GM21360 (cell line): ENCODE measurements around the gene DIS3L.
"Not testable (repeated sequence)": the region's sequence is repeated elsewhere in the genome, so short reads cannot be mapped to it uniquely, and the experiment has no call there.

Source experiments
- ATAC-seq: cut with Tn5 transposase; IDR thresholded peaks from one replicate; pipeline ENCODE4 v1.9.1; 2021; ENCODE audit warnings: mild to moderate bottlenecking, moderate library complexity; ENCODE audit not compliant: unreplicated experiment

The DIS3L gene

DNA sequence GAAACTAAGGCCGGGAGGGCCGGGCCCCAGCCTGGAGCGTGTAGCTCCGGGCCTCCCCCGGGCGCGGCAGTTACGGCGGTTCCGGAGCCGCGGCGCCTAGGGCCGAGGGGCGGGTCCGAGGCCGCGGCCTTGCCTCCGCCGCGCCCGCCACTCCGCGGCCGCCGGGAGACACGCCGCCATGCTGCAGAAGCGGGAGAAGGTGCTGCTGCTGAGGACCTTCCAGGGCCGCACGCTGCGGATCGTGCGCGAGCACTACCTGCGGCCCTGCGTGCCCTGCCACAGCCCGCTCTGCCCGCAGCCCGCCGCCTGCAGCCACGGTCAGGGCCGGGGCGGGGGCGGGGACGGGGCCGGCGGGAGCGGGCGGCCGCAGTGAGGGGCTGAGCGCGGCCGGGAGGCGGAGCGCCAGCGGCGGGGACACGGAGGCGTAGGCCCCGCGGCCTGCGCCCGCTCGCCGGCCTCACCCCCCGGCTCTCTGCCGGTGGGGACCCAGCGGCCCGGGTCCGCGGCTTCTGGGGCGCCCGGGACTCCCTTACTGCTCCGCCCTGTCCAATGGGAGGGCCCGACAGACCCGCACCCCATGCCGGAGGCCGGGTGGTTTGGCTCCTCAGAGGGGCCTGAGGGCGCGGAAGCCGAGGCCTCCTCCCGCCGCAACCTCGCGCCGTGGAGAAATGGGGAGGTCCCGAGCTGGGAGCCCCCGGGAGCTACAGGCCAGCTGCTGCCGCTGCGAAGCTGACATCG is at the start of gene DIS3L:
Gene DIS3L, plus strand, starts transcription at position 150 of the 738 bp plus-strand sequence. Its CDS starts 29 bp downstream, at position 179.
- ATAC-seq = peak; percentile 58

DNA sequence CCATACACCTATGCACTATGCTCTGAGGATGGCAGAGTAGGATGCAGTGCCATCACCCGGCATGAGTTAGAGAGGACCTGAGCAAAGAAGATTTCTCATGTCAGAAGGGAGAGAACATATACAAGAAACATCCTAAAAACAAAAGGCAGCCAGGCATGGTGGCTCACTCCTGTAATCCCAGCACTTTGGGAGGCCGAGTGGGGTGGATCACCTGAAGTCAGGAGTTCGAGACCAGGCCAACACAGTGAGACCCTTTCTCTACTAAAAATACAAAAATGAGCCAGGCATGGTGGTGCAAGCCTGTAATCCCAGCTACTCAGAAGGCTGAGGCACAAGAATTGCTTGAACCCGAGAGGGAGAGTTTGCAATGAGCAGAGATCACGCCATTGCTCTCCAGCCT is 47.5 kb upstream of the DIS3L start:
- ATAC-seq = not testable (repeated sequence)

DNA sequence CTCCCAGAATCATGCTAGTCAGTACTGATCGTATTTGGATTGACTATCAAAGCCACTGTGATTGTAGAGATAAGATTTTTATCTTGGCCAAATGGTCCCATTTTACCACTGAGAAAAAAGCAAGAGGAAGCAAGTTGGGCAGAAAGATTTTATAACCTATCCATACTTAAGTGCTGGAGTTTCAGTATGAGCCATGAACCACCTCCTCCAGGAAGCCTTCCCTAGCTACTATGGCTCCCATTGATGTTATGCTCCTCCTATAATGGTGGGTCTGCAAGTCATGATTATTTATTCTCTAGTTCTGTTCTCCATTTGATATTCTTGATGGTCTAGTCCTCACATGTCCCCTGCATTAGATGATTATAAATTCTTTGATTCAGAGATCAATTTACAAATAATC is 46.4 kb upstream of the DIS3L start:
- no peak for ATAC-seq

DNA sequence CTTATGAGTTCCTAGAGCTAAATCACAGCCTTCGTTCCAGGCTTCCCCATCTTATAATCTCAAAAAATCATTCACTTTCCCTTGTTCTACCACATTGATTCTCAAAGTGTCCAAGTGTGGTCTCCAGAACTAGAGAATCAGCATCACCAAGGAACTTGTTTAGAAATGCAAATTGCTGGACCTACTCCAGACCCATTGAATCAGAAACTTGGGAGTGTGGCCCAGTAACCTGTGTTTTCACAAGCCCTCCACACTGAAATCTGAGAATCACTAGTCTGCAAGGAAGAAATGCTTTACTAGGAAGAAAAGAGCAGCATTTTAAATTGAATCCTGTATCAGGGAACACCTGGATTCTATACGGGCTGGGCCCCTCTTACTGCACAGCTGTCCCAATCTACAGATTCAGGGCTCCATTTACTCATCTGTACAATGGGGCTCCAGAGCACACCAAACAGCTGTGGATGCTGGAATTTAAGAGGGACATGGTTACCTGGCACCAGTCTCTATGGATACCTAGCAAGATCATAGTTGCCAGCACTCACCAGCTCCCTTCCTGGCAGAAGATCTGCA is 43.7 kb upstream of the DIS3L start:
- no peak for ATAC-seq

DNA sequence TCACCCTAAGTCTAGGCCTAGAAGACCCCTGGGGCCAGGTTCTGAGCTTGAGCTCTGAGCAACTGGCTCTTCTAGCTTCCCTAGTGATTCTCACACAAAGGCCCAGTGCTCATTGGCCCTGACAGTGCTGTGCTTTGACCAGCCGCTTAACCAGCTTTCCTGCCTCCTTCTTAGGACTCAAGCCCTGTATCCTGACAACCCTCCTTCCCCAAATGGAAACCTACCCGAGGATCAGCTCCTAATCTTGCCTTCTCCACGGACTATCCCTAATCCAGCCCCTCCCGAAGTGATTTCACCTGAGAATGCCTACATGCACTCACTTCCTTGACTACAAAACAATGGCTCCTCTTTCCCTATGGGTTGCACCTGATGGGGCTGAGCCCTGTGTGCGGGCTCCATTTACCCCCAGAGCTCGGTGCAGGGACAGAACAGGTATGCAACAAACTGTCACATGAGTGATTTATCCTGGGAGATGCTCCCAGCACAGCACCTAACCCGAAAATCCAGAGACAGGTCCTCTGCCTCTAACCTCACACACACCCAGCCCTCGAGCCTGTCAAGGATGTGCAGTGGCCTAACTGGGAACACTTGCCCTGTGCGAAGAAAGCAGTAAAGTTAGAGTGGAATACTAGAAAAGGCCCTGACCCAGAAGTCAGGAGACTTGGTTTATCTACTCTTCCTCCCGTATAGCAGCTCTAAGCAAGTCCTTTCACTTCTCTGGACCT is 42.1 kb upstream of the DIS3L start:
- ATAC-seq = no peak

DNA sequence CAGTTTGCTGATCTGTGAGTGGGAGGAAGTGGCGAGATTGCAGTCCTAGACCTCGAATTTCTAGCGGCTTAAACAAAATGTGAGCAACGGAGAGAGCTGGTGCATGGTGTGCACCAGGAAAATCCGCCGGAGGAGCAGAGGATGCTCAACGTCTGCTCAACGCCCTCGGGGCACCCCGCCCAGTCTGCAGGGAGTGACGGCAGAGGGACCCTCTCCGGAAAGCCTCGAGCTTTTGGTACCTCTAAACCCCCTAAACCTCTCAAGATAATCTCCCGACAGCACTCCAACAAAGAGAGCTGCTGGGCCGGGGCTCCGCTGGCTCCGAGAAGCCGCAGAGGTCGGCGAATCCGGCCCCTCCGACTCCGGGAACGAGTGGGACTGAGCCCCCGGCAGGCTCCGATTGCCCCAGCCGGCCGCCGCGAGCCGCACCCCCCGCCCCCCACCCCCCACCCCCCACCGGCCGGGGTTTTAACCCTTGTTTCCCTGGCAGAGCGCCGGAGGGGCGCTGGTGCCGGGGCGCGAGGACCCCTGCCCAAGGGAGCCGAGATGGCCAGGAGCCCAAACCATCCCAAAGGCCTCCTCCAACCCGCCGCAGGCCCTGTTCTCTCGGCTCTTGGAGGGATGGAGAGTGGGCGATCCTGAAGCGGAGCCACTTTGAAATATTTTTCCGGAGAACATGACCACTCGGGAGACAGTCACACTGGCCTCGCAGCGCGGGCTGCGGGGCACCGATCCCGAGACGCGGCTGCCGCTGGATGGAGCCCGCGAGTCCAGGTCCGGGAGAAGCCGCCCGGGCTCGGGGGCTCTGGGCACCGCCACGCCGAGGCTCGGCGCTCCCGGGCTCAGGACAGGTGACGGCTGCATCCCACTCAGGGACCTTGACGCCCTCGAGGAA is 41.3 kb upstream of the DIS3L start:
- no peak for ATAC-seq

DNA sequence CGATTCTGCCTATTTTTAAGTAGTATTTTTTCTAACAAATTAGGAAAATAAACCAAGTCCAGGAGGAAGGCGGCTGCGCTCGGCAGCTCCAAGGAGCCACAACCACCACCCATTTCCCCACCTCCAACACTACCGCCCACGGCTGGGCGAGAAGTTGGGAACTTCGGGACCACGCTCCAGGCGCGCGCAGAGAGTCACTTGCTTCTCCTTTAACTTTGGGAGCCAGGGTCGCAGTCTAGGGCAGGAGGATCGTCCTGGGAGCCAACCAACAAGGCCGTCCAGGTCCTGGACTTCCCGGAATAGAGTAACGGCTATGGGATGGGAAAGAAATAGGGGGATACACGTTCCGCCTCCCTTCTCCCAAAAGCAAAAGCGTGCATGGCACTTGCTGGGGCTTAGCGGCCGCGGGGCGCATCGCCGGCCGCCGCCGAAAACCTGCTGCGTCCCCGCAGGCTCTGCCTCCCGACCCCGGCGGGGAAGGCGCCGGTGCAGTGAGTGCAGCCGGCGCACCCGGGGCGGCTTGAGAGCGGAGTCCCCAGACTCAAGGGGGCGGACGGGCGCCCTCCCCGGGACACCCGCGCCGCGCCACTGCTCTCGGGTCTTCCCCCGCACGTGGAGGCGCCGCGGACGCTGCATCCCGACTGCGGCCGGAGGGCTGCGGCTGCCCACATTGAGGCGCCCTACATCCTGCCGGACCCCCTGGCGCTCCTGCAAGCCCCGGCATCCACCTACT is 40.5 kb upstream of the DIS3L start:
- ATAC-seq = no peak

DNA sequence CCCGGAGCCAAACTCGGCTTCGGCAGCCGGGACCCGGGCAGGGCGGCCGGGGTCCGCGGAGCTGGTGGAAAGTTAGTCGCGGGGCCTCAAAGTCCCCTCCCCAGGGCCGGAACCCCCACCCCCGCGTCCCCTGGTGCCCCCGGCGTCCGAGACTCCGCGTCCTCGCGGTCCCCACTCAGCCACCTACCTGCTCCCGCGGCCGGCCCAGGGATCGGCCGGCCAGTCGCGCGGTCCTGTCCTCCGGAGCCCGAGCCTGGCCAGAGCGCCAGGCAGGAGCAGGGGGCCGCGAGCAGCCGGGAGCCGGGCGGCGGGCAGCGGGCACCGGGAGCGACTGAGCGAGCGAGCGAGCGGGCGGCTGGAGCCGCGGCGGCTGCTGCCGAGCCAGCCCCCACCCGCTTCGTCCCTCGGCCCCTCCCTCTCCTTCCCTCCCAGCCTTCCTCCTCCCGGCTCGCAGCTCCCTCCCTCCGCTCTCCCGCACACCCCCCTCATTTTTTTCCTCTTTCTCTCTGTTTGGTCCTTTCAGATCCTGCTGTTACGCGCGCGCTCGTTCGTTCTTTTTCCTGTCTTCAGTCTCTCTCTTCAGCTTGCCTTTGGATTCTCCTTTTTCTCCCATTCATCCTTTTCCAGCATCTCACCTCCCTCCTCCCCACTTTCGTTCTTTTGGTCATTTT is 39.8 kb upstream of the DIS3L start, which contains the start of gene MEGF11:
Gene MEGF11, minus strand, starts transcription at position 333 of the 671 bp plus-strand sequence. CDS start 125,347 bp downstream, outside the sequence.
- ATAC-seq = no peak

DNA sequence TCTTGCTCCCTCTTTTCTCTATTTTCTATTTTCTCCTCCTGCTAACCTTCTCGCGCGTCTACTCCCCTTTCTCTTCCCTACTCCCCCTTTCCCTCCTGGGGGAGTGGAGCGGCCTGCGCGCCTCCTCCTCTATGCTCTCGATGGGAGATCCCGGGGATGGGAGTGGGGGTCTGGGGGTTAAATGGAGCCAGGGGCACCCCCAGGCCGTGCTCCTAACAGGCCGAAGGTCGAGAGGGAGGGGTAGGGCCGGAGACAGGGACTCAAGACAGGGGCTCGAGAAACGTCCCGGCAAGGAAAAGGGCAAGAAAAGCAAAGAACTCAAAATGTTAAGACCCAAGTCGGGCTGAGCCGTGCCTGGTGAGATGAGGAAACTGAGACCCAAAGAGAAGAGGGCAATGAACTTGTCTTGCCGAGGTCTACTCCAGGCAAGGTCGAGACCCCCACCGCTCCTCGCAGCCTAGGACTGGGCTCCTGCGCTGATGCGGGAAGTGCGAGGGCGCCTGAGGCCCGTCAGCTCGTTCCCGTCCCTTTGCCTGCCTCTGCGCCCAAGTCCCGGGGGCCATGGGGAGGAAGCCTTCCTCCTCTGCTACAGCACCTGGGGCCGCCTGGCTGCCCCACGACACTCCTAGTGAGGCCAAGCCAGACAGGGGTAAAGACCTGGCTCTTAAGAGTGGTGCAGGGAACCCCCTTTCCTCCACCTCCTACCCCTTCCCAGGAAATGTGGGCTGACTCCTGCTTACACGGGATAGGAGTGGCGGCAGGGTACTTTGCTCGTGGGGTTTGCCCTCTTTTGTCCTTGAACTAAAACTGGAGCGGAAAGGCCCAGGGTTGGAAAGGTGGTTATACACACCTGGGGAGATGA is 39.0 kb upstream of the DIS3L start:
- ATAC-seq = no peak

DNA sequence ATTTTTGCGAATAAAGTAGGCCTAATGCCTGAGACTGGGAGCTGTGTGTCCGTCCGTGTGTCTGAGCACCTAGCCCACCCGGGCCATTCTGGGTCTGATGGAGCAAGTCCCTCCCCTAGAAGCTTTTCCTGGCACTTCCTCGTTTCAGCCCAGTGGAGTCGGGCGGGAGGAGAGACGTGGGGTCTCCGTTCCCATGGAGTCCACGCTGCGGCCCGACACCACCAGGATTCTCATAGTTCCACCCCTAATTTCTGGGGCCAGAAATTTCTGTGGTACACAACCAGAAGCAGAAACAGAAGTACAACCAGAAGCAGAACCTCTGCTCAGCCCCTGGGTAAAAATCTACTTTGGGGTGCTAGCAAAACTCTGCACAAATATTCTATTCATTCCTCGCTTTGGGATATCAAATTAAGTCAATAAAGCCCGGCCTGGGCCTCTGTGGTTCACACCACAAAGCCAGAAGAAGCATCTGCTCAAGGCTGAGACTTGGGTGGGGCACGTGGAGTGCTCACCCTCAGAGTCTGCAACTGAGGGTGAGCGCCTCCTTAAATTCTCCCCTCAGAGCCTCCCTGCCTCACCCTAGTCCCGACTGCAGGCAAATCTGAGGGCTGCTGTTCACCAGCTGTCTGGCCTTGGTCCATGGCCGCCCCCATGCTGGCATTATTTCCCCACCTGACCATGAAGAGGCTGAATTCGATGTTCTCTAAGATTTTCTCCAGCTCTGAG is 38.3 kb upstream of the DIS3L start:
- ATAC-seq = no peak

DNA sequence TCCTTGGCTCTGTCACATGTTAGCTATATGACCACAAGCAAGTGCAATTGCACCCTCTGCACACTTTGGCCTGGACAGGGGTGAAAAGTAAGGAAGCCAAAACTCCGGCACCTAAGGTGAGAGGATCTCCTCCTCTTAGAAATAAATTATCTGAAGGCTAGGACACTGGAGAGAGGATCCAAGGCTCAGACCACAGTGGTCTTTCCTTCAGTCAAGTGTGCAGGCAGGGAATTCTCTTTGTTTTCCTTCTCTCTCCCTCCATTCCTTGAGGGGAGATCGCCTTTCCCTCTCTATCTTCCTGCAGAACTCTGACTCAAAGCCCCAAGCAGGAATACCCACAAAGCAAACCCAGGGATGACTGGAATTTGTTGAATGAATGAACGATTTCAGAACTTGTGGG is 36.7 kb upstream of the DIS3L start:
- no peak for ATAC-seq

DNA sequence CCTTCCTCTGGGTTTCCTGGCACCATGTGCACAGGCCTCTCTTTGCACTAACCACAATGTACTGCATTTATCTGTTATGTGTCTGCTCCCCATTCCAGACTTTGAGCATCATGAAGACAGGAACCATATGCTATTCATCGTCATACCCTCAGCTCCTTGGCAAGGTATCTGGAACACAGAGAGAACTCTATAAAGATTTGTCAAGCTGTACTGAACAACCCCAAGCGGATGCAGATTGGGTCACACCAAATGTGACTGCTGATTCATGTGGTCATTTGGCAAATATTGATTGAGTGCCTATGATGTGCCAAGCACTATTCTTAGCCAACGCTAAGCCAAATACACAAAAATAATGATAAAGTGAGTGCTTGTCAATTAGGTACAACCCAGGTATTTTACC is 32.3 kb upstream of the DIS3L start:
- no peak for ATAC-seq

DNA sequence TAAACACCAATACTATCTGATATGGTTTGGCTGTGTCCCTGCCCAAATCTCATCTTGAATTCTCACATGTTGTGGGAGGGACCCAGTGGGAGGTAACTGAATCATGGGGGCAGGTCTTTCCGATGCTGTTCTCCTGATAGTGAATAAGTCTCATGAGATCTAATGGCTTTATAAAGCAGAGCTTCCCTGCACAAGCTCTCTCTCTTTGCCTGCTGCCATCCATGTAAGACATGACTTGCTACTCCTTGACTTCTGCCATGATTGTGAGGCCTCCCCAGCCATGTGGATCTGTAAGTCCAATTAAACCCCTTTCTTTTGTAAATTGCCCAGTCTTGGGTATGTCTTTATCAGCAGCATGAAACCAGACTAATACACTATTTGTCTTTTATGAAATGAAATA is 30.5 kb upstream of the DIS3L start:
- ATAC-seq = not testable (repeated sequence)

DNA sequence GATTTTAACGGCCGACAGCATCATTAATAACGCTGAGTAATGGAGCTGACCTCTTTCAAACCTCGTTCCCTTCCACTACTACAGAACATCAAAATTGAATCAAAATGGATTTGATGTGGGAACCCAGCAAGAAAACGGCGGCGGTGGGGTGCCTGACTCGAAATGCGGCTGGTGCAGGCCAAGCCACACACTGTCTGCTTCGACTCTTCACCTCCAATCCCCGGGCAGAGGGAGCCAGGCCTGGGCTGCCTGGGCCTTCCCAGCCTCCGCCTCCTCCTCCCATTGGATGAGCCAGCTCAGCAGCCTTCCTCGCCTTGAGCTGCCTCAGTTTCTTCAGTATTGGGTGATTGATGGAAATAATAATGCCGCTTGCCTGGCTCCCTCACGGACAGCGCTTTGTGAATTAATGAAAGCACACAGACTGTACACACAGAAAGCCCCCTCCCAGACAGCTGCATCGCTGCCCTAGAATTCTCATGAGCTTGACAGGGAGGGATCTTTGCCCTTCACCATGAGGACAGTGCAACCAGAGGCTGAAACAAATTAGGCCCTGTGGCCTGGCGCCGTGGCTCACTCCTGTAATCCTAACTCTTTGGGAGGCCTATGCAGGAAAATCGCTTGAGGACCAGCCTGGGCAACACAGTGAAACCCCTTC is 28.4 kb upstream of the DIS3L start:
- no peak for ATAC-seq

DNA sequence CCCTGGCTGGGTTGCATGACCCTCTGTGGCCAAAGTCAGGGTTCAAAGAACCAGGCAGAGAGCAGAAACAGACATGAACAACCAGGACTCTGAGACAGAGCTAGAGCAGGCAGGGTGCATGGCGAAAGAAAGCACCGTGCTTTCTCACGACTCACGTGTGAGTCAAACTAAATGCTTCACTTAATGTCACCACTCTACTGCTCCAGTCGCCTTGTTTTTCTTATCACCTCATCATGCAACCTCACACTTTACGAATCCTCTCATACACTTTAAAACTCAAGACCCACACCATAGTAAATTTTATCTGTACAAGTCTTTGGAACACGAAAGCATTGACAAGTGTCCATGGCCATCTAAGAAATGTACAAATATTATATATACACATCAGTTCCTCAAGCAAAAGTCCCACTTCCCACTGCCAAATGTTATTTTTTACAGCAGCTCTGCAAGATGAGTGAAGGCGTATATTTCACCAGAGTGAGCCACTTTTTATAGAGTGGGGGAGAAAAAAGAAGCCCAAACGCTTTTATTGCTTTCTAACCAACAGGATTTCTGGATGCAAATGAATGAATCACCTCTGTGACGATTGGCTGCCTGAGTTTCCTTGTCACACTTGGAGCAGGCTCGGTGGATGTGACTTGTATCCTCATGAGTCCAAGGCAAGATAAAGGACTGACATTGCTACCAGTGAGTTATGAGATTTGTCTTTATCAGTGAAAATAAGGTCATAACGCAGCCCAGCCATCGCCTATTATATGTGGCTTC is 23.9 kb upstream of the DIS3L start:
- no peak for ATAC-seq

DNA sequence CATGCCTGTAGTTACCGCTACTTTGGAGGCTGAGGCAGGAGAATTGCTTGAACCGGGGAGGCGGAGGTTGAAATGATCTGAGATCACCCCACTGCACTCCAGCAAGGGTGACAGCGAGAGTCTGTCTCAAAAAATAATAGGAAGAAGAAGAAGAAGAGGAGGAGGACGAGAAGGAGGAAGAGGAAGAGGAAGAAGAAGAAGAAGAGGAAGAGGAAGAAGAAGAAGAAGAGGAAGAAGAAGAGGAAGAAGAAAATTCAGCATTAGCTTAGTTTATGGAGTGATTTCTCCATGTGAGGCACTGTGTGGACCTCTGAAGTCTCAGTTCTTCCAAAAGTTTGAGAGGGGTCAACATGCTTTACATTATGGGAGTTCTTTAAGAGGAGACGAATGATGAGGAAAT is 22.4 kb upstream of the DIS3L start:
- no peak for ATAC-seq

DNA sequence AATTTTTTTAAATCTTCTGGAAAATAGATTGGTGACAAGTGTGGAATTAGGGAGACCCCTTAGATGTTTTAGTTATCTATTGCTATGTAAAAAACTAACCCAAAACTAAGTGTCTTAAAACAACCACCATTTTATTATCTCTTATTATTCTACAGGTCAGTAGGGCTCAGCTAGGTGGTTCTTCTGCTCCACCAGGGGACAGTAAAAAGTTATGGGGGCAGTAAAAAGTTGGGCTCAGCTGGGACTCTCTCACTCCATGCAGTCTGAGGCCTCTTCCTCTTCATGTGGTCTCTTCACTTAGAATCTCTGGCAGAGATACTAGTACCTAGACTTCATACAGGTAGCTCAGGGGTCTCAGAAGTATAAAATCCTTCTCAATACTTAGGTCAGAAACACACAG is 18.0 kb upstream of the DIS3L start:
- no peak for ATAC-seq
